Dendritic cell treated with granulocyte-macrophage colony-stimulating factor and Interleukin-4, amounts not matched to agents 40 ng/mL and 50 ng/mL, for 4 days (primary cell): ENCODE measurements around the gene GAP43.

Source experiments
- H3K27ac Mint-ChIP-seq: one replicate; pipeline ENCODE4 v1.8.0; 2022; ENCODE audit warnings: mild to moderate bottlenecking, mixed read lengths
- H3K27me3 Mint-ChIP-seq: one replicate; pipeline ENCODE4 v1.8.0; 2022; ENCODE audit warnings: mild to moderate bottlenecking, mixed read lengths
- H3K36me3 Mint-ChIP-seq: one replicate; pipeline ENCODE4 v1.8.0; 2022; ENCODE audit warnings: low read depth, mixed read lengths
- H3K4me1 Mint-ChIP-seq: one replicate; pipeline ENCODE4 v1.8.0; 2022; ENCODE audit warnings: low read depth, mixed read lengths
- H3K4me3 Mint-ChIP-seq: one replicate; pipeline ENCODE4 v1.8.0; 2022; ENCODE audit warnings: mild to moderate bottlenecking, moderate library complexity, mixed read lengths
- H3K9me3 Mint-ChIP-seq: one replicate; pipeline ENCODE4 v1.8.0; 2022; ENCODE audit warnings: mixed read lengths
- intact Hi-C: fragments of 100-400 bp; cut with micrococcal nuclease; formaldehyde crosslinking; loops from one replicate; pipeline ENCODE4 v1.15.0; 2022

The GAP43 gene

DNA sequence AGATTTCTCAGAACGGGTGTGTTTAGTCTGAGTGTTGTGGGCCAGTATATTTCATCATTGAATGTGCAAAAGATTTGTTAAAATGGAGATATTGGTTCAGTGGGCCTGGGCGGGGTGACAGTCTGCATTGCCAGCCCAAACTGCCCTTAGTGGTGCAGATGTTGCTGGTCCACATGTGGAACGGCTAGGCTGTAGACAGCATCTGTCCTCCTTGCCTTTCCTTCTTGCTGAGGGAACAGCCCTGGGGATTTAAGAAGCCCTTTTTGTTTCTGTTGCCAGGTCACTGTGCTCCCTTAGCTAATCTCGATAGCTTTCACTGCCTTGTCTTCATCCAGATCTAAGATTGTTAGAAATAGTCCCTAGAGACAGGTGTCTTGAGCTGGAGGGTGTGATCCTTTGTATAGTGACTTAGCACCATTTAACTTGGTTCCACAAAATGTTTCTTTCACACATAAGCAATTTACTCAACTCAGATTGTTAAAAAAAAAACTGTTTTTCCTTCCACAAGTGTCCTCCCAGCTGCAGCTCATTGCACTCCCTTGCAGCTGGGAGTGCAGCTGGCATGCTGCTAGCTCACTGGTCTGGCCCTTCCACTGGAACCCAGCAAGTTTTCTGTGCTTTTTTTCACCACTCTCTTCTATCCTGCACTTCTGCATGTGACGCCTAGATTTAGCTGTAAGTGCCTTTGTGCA is 37.5 kb downstream of the GAP43 start:
- H3K9me3 Mint-ChIP-seq = no peaks in the 10 kb centered on the region
- no peak overlapping the region for H3K4me3 Mint-ChIP-seq
- peaks cover 16% of the 10 kb centered on the region for H3K4me1 Mint-ChIP-seq
- peaks cover 54% of the 10 kb centered on the region for H3K27me3 Mint-ChIP-seq
- H3K36me3 Mint-ChIP-seq = peaks cover 9% of the 10 kb centered on the region
- intact Hi-C loops = no loop called here
- no peak overlapping the region for H3K27ac Mint-ChIP-seq

DNA sequence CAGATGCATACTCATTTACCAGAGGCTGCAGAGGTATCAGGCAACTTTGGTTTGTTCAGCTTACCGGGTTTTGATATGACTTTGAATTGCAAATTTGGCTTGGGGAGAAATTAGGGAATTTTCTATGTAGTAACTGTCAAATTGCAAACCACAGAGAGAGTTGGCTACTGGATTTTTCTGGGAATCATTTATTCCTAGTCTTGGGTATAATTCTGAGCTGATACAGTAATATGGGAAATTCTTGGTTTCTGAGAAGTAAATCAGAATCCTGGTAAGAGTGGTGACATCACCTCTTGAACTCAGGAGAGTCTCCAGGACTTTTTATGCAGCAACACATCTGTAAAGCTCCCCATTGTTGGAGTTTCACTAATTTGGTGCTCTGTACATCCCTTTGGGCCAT is 39.0 kb downstream of the GAP43 start:
- Mint-ChIP-seq H3K27ac (no peak overlapping the region), H3K36me3 (peaks cover 9% of the 10 kb centered on the region), H3K9me3 (no peaks in the 10 kb centered on the region), H3K27me3 (peaks cover 51% of the 10 kb centered on the region), H3K4me3 (no peak overlapping the region), H3K4me1 (peaks cover 16% of the 10 kb centered on the region)
- intact Hi-C loops = no loop called here

DNA sequence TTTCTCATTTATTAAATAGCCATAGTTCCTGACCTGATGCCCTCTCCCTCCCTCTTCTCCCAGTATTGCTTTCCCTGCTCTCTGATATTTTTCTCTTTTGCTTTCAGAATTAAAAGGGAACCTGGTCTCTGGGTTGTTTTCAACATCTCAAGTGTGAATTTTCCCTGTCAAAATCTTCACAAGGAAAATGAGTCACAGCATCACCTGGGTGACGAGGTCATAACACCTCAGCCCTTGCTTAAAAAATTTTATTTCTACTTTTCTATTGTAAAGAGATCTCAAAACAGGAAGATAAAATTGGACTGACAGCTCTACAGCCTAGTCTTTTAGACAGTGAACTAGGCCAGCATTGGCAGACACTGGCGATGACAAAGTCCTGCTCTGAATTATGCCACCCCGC is 40.1 kb downstream of the GAP43 start:
- Mint-ChIP-seq H3K36me3 (peaks cover 5% of the 10 kb centered on the region), H3K9me3 (no peaks in the 10 kb centered on the region), H3K27me3 (peaks cover 47% of the 10 kb centered on the region), H3K27ac (no peak overlapping the region), H3K4me3 (no peak overlapping the region), H3K4me1 (peaks cover 8% of the 10 kb centered on the region)
- intact Hi-C loops = no loop called here

DNA sequence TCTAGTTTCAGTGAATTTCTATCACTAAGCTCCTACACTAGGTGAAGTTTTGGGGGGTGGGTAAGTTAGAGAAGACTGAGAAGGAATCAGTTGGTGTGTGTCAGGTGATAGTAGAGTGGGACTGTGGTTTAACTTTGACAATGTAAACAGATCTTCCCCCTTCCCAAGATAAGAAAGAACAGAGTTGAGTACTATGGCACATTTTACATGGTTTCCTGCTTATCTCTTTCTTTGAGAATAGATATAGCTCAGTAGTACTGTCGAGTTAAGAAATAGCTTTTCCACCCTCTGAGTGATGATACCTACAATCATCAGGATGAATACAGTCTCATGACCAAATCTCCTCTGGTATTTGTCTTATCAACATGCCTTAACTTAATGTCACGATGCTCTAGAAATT is 42.8 kb downstream of the GAP43 start:
- Mint-ChIP-seq H3K4me3 (no peak overlapping the region), H3K36me3 (no peaks in the 10 kb centered on the region), H3K4me1 (no peaks in the 10 kb centered on the region), H3K27ac (no peak overlapping the region), H3K27me3 (peaks cover 22% of the 10 kb centered on the region), H3K9me3 (no peaks in the 10 kb centered on the region)
- intact Hi-C loops = no loop called here

DNA sequence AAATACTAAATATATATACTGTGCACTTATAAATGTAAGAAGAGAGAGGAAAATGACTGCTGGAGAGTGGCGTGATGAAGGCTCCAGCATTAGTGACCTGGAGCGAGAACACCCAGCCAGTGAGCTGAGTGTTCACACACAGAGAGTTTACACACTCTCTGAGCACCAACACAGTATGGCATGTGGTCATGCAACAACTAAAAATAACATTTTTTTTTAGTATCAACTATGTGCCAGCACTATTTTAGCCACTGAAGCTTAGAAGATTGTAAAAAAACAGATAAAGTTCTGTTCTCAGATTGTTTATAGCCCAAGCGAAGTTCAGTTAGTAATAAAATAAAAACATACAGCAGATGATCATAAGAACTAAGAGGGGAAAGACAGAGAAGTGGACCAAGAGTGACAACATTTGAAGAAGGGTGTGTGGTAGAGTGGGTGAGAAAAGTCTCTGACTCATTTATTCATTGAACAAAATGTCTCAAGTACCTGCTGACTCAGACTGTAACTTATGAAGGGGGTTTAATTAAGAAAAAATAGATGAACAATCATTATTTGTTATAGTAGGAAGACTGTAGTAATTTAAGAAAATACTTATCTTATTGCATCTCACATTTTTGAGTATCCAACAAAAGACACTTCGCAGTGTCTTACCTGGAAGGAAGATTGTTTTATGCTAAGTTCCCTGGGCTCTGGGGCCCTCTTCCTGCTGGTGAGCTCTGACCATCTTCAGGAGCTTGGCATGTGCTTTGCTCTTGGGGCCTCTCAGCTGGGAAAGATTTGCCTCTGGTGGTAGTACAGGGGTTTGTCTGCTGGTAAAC is 43.8 kb downstream of the GAP43 start:
- intact Hi-C loops = no loop called here
- H3K27ac Mint-ChIP-seq = no peak overlapping the region
- H3K9me3 Mint-ChIP-seq = no peaks in the 10 kb centered on the region
- H3K4me1 Mint-ChIP-seq = no peaks in the 10 kb centered on the region
- no peaks in the 10 kb centered on the region for H3K36me3 Mint-ChIP-seq
- peaks cover 16% of the 10 kb centered on the region for H3K27me3 Mint-ChIP-seq
- no peak overlapping the region for H3K4me3 Mint-ChIP-seq

DNA sequence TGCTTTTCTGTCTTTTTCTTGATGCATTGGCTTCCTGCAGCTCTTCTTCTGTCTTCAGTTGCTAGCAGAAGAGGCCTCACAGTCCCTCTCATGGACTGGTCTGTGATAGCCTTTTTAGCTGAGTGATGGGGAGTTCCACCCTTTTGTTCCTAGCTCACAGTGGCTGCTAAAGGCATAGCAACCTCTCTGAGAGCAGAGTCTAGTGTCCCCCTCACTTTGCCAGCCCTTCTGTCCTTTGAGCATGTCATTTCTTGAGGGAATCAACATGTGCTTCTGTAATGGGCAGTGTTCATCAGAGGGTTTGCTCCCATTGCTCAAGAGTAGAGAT is 44.4 kb downstream of the GAP43 start:
- no peaks in the 10 kb centered on the region for H3K4me1 Mint-ChIP-seq
- no peaks in the 10 kb centered on the region for H3K9me3 Mint-ChIP-seq
- no peaks in the 10 kb centered on the region for H3K36me3 Mint-ChIP-seq
- intact Hi-C loops = no loop called here
- no peak overlapping the region for H3K4me3 Mint-ChIP-seq
- peaks cover 15% of the 10 kb centered on the region for H3K27me3 Mint-ChIP-seq
- H3K27ac Mint-ChIP-seq = no peak overlapping the region

DNA sequence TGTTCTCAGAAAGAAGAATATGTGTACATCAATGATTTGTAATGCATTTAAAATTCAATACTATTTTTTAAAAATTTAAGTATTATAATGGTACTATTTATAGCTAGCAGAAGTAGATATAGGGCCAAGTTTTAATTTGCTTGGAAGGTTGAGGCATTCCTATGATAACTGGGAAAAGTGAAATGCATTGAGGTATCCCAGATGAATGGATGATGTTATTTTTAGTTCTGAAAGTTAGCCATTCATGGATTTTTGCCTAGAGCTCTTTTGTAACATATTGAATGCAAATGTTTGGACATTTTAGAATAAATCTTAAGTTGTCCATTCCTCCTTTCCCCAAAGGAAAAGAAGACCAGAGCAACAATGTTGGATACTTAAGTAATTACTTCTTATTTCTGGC is 47.6 kb downstream of the GAP43 start:
- H3K4me3 Mint-ChIP-seq = no peak overlapping the region
- intact Hi-C loops = no loop called here
- no peak overlapping the region for H3K27ac Mint-ChIP-seq
- no peaks in the 10 kb centered on the region for H3K36me3 Mint-ChIP-seq
- no peaks in the 10 kb centered on the region for H3K4me1 Mint-ChIP-seq
- H3K9me3 Mint-ChIP-seq = no peaks in the 10 kb centered on the region
- H3K27me3 Mint-ChIP-seq = peaks cover 8% of the 10 kb centered on the region

DNA sequence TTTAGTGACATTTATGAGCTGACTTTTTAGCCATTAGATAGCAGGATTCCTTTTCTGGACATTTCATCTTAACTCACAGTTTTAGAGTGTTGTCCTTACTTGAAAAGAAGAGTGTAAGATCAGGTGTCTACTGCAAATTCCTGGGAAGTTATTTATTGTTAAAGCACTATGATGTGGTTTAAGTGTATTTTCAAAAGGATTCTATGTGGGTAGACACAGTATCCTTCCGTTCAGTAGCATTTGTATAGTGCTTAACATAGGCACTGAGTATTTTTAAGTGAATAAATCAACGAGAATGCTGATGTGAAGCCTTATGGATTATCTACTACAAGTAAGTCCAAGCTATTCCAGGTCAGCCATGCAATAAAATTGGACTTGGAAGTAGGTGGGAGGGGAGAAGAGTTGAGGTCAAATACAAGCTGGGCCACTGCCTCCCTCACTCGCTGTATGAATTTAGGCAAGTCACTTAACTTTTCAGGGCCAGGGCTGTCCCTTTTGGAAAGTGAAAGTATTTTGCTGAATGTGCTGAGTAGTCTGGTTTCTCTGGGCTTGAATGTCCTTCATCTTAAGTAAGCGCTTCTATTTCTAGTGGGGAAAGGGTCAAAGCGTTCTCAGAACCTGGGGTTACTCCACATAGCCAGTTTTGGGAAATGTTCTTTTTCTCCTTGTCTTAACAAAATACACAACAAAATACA is 48.6 kb downstream of the GAP43 start:
- intact Hi-C loops = no loop called here
- Mint-ChIP-seq H3K36me3 (no peaks in the 10 kb centered on the region), H3K27me3 (peaks cover 15% of the 10 kb centered on the region), H3K4me1 (no peaks in the 10 kb centered on the region), H3K9me3 (no peaks in the 10 kb centered on the region), H3K27ac (no peak overlapping the region), H3K4me3 (no peak overlapping the region)

DNA sequence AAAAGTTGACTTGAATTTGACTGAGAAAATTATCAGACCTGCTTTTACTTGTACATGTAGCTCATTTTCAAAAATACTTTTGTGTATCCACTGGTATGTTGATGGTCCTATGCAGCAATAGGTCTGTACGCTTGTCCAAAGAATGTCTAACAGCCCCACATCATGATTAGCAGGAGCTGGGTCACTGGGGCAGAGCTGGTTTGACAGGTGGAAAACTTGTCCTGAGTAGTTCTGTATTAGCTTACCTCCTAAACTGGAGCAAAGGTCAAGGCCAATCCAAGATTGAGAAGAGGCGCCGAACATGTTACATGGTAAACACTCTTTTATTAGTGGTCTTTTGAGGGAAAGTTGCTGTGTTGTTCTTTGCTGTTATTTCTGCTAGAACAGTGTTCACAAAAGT is 50.6 kb downstream of the GAP43 start:
- H3K4me1 Mint-ChIP-seq = no peaks in the 10 kb centered on the region
- peaks cover 21% of the 10 kb centered on the region for H3K27me3 Mint-ChIP-seq
- H3K27ac Mint-ChIP-seq = no peak overlapping the region
- H3K36me3 Mint-ChIP-seq = no peaks in the 10 kb centered on the region
- no peak overlapping the region for H3K4me3 Mint-ChIP-seq
- no peaks in the 10 kb centered on the region for H3K9me3 Mint-ChIP-seq
- intact Hi-C loops = no loop called here

DNA sequence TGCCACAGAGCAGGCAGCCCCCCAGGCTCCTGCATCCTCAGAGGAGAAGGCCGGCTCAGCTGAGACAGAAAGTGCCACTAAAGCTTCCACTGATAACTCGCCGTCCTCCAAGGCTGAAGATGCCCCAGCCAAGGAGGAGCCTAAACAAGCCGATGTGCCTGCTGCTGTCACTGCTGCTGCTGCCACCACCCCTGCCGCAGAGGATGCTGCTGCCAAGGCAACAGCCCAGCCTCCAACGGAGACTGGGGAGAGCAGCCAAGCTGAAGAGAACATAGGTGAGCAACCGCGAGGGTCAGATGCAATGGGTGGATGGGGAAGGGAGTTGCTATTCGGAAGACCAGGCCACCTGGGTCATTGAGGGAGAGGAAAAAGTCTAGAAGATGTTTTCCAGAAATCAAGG is 53.0 kb downstream of the GAP43 start:
- Mint-ChIP-seq H3K9me3 (no peaks in the 10 kb centered on the region), H3K27ac (no peak overlapping the region), H3K4me3 (no peak overlapping the region), H3K27me3 (peaks cover 35% of the 10 kb centered on the region), H3K36me3 (no peaks in the 10 kb centered on the region), H3K4me1 (no peaks in the 10 kb centered on the region)
- intact Hi-C loops = no loop called here

DNA sequence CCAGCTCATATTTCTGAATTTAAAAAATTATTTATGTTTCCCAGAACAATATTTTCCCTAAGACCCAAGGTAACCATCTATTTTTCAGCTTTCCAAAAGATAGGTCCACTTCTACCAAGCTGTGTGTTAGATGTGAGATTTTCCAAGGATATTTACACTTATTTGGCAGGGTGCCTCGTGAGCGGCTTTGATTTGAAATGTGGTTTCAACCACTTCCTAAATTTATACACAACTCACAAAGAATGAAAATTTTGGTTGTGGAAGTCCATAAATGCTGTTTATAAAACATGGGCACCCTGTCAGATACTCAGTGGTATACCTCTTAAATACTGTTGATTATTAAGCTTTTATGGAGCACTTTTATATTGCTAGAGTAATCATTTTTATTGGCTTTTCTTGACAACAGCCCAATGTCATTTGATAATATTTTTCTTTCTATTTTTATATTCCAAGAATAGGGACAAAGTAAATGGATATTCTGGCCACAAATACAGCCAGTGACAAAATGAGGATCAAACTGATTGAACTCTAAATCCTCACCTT is 57.6 kb downstream of the GAP43 start:
- no peak overlapping the region for H3K4me3 Mint-ChIP-seq
- no peaks in the 10 kb centered on the region for H3K9me3 Mint-ChIP-seq
- intact Hi-C loops = no loop called here
- H3K4me1 Mint-ChIP-seq = no peaks in the 10 kb centered on the region
- H3K27ac Mint-ChIP-seq = no peak overlapping the region
- peaks cover 36% of the 10 kb centered on the region for H3K27me3 Mint-ChIP-seq
- H3K36me3 Mint-ChIP-seq = no peaks in the 10 kb centered on the region

DNA sequence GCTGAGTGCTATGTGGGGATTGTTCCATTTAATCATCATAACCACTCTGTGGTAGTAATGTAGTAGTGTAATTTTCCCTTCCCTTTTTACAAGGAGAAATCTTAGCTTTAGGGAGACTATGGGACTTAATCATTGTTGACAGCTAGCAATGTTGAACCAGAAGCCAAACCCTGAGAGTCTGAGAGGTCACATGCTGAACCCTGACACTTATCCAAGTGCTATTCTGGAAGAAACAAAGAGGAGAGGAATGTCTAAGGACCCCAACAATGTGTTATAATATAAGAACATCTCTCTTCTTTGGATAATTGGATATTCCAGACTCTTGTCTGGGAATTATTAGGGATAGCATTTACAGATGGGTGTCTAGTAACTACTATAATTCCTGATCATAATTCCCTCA is 58.4 kb downstream of the GAP43 start:
- Mint-ChIP-seq H3K36me3 (no peaks in the 10 kb centered on the region), H3K27ac (no peak overlapping the region), H3K4me3 (no peak overlapping the region), H3K4me1 (no peaks in the 10 kb centered on the region), H3K9me3 (no peaks in the 10 kb centered on the region), H3K27me3 (peaks cover 31% of the 10 kb centered on the region)
- intact Hi-C loops = no loop called here

DNA sequence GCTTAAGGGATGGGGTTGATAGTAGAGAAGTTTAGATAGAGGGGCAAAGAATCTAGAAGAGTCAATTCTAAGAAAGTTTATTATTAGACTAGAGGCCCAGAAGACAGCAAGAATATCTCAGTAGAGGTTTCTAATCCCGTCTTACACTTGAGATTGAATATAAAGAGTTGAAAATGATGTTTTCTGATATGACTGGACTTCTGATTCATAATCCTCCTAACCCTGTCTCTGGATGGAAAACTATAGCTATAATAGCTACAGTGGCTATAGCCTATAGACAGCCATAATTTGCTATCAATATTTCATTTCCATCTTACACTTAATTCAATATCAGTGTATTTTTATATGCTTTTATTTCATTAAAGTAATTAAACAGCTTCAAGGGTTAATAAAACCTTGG is 60.0 kb downstream of the GAP43 start:
- Mint-ChIP-seq H3K27me3 (peaks cover 27% of the 10 kb centered on the region), H3K27ac (no peak overlapping the region), H3K9me3 (no peaks in the 10 kb centered on the region), H3K4me1 (no peaks in the 10 kb centered on the region), H3K4me3 (no peak overlapping the region), H3K36me3 (no peaks in the 10 kb centered on the region)
- intact Hi-C loops = no loop called here

DNA sequence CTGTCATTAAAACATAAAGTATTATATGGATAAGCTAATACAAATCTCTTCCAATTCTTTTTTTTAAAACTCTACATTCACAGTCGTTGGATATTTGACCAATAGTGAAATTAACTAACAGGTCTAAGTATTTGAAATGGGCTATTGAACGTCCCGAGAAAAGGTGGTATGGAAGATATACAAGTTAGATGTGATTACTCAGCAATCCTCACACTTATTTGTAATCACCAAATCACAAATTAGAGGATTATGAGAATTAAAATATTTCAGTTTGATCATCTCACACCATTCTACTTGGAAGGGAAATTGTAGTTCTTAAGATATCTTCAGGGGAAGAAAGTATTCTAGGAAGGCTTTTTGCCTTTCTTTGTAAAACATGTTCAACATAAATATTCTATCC is 60.5 kb downstream of the GAP43 start:
- H3K4me1 Mint-ChIP-seq = no peaks in the 10 kb centered on the region
- H3K36me3 Mint-ChIP-seq = no peaks in the 10 kb centered on the region

More for the DNA sequence above, 60.5 kb downstream of the GAP43 start:
- Mint-ChIP-seq H3K27ac (no peak overlapping the region), H3K27me3 (peaks cover 26% of the 10 kb centered on the region), H3K4me3 (no peak overlapping the region), H3K9me3 (no peaks in the 10 kb centered on the region)
- intact Hi-C loops = no loop called here
